A549 (cell line): ENCODE data around the gene RNASE1. TPM values are rescaled to one million over a fixed set of nuclear protein-coding genes. Genes with fewer than 3 reads are reported as not detected.

Experiments used
- ATAC-seq, 2 experiments: fragments of 200-7000 bp in 1 of 2; fragments of >200 bp in 1 of 2; cut with Nextera tagmentation in 1 of 2; cut with Tn5 transposase in 1 of 2; 3 replicates each; pipeline versions ENCODE4 v1.8.0 to v1.9.1; 2018 to 2020; ENCODE audit warnings: mild to moderate bottlenecking in 1 of 2, moderate library complexity in 1 of 2
- CTCF ChIA-PET: fragments of 300-600 bp; sonication (Branson Sonifier 250); formaldehyde crosslinking; extraction: SDS; loops from one replicate; lab custom pipeline; 2021; ENCODE audit warnings: antibody characterized with exemption, inconsistent platforms; lab: Yijun Ruan, JAX
- POLR2A ChIA-PET: fragments of 350-600 bp; formaldehyde crosslinking; extraction: SDS; loops from one replicate; lab custom pipeline; 2021; ENCODE audit warnings: antibody characterized with exemption, inconsistent platforms; lab: Yijun Ruan, JAX
- DNase-seq, 2 experiments: peaks; one replicate each; pipeline versions ENCODE4 v3.0.0 to v3.0.0-alpha.2; 2011 to 2016; ENCODE audit warnings: low read depth in 1 of 2, low spot score in 1 of 2
- FAIRE-seq: peaks from 2 replicates; lab custom pipeline; 2011; peaks lifted over from hg19 to GRCh38; lab: Jason Lieb, UNC
- H3K27ac ChIP-seq, 2 experiments: fragments of >200 bp; sonication (Bioruptor Twin); formaldehyde crosslinking; 3 replicates each; pipeline ENCODE4 v1.5.1; 2016 to 2017
- H3K4me1 ChIP-seq: fragments of >200 bp; sonication (Bioruptor Twin); formaldehyde crosslinking; 3 replicates; pipeline ENCODE4 v1.6.1; 2016
- H3K4me2 ChIP-seq: fragments of >200 bp; sonication (Bioruptor Twin); formaldehyde crosslinking; 3 replicates; pipeline ENCODE4 v1.6.1; 2016
- H3K4me3 ChIP-seq: fragments of >200 bp; sonication (Bioruptor Twin); formaldehyde crosslinking; 3 replicates; pipeline ENCODE4 v1.5.1; 2016
- H3K9me3 ChIP-seq: fragments of >200 bp; sonication (Bioruptor Twin); formaldehyde crosslinking; 3 replicates; pipeline ENCODE4 v1.6.1; 2016
- ATOH8 ChIP-seq: fragments of 250-450 bp; sonication (Bioruptor Pico); IDR thresholded peaks from 2 replicates; pipeline ENCODE4 v1.5.0; 2020; ENCODE audit warnings: low read depth, mild to moderate bottlenecking, moderate library complexity
- CBX2 ChIP-seq: fragments of 200-600 bp; sonication (generic); IDR thresholded peaks from 2 replicates; pipeline ENCODE4 v1.6.1; 2016; ENCODE audit warnings: low read depth, mild to moderate bottlenecking, borderline replicate concordance
- CHD2 ChIP-seq: fragments of 150-350 bp; IDR thresholded peaks from 2 replicates; pipeline ENCODE4 v1.6.1; 2014; ENCODE audit warnings: low read length; ENCODE audit not compliant: partially characterized antibody
- EHMT2 ChIP-seq: fragments of 200-600 bp; sonication (generic); IDR thresholded peaks from 2 replicates; pipeline ENCODE4 v1.6.1; 2016; ENCODE audit warnings: antibody characterized with exemption, low read depth, mild to moderate bottlenecking, moderate library complexity
- EP300 ChIP-seq, 2 experiments: fragments of >200 bp; sonication (Bioruptor Twin); formaldehyde crosslinking; IDR thresholded peaks; 2 replicates in 1 of 2; 3 replicates in 1 of 2; pipeline ENCODE4 v1.6.1; 2016 to 2017
- FOSL2 ChIP-seq, 2 experiments: fragments of 450-650 bp in 1 of 2; fragments of >200 bp in 1 of 2; sonication (Bioruptor Twin) in 1 of 2; formaldehyde crosslinking; IDR thresholded peaks; 2 replicates each; pipeline versions ENCODE4 v1.5.0 to v1.6.1; 2016 to 2020; ENCODE audit warnings: mild to moderate bottlenecking in 1 of 2, moderate library complexity in 1 of 2
- HES2 ChIP-seq: fragments of >200 bp; sonication (Bioruptor Twin); formaldehyde crosslinking; IDR thresholded peaks from 2 replicates; pipeline ENCODE4 v1.6.1; 2016
- HEYL ChIP-seq: fragments of 250-450 bp; sonication (Bioruptor Pico); IDR thresholded peaks from 2 replicates; pipeline ENCODE4 v1.8.0; 2021; ENCODE audit warnings: mild to moderate bottlenecking, moderate library complexity
- HOXA7 ChIP-seq: fragments of 250-450 bp; sonication (Bioruptor Pico); IDR thresholded peaks from 2 replicates; pipeline ENCODE4 v1.5.0; 2020; ENCODE audit warnings: mild to moderate bottlenecking, moderate library complexity
- HOXB13 ChIP-seq: fragments of 250-450 bp; sonication (Bioruptor Pico); IDR thresholded peaks from 2 replicates; pipeline ENCODE4 v1.5.0; 2020; ENCODE audit warnings: low read depth, mild to moderate bottlenecking, moderate library complexity
- JUN ChIP-seq, 2 experiments: fragments of >200 bp; sonication (Bioruptor Twin); formaldehyde crosslinking; IDR thresholded peaks; 2 replicates in 1 of 2; 3 replicates in 1 of 2; pipeline ENCODE4 v1.6.1; 2016 to 2017
- KDM5A ChIP-seq: fragments of 200-600 bp; sonication (generic); IDR thresholded peaks from 2 replicates; pipeline ENCODE4 v1.6.1; 2016; ENCODE audit warnings: antibody characterized with exemption, mild to moderate bottlenecking
- MAFK ChIP-seq: fragments of 450-650 bp; IDR thresholded peaks from 2 replicates; pipeline ENCODE4 v1.6.1; 2014; ENCODE audit not compliant: partially characterized antibody
- MAZ ChIP-seq: fragments of 150-350 bp; IDR thresholded peaks from 2 replicates; pipeline ENCODE4 v1.6.1; 2014; ENCODE audit warnings: antibody characterized with exemption, low read depth, low read length, borderline replicate concordance
- MYC ChIP-seq: IDR thresholded peaks from 2 replicates; pipeline ENCODE4 v1.6.1; 2012; ENCODE audit warnings: mild to moderate bottlenecking, inconsistent platforms, low read length, improper control_type of control experiment, borderline replicate concordance
- PHF8 ChIP-seq: fragments of 200-600 bp; sonication (generic); IDR thresholded peaks from 2 replicates; pipeline ENCODE4 v1.6.1; 2016; ENCODE audit warnings: low read depth, mild to moderate bottlenecking, antibody characterized with exemption, moderate library complexity, borderline replicate concordance
- RFX5 ChIP-seq: fragments of 450-650 bp; IDR thresholded peaks from 2 replicates; pipeline ENCODE4 v1.7.1; 2014; ENCODE audit warnings: antibody characterized with exemption, mild to moderate bottlenecking, moderate library complexity
- SMC3 ChIP-seq: fragments of >200 bp; sonication (Bioruptor Twin); formaldehyde crosslinking; IDR thresholded peaks from 3 replicates; pipeline ENCODE4 v1.6.1; 2018; ENCODE audit warnings: inconsistent platforms
- SREBF2 ChIP-seq: fragments of 450-650 bp; IDR thresholded peaks from 2 replicates; pipeline ENCODE4 v1.6.1; 2014; ENCODE audit warnings: mild to moderate bottlenecking, moderate library complexity
- USF2 ChIP-seq: fragments of 450-650 bp; IDR thresholded peaks from 2 replicates; pipeline ENCODE4 v1.6.1; 2014; ENCODE audit warnings: antibody characterized with exemption
- ZC3H11A ChIP-seq: fragments of 450-650 bp; IDR thresholded peaks from 2 replicates; pipeline ENCODE4 v1.6.1; 2014; ENCODE audit warnings: antibody characterized with exemption, mild to moderate bottlenecking
- ZNF302 ChIP-seq: fragments of 250-450 bp; sonication (Bioruptor Pico); IDR thresholded peaks from 2 replicates; pipeline ENCODE4 v1.9.0; 2021; ENCODE audit warnings: inconsistent platforms, mild to moderate bottlenecking, moderate library complexity
- WGBS: methylation state at CpG from one replicate; pipeline ENCODE4 v1.1.6; 2017; ENCODE audit errors: missing lambda C conversion rate; 5-methylcytosine and 5-hydroxymethylcytosine counted together
- polyA plus RNA-seq, 4 experiments: library from polyadenylated mRNA; depleted of rRNA in 3 of 4; stranded (reverse); fragments of >200 nt; fragmentation: RNase III in 1 of 4; extraction: RNeasy Plus Mini Kit Qiagen cat#74134 plus additional on column Dnase treatment in 1 of 4; gene quantifications; 2 replicates in 3 of 4; 3 replicates in 1 of 4; pipeline ENCODE4 v1.2.3, GENCODE V29; 2011 to 2017
- TF ChIP-seq, protein P1 (sequence below): fragments of 250-450 bp; sonication (Bioruptor Pico); IDR thresholded peaks from 2 replicates; pipeline ENCODE4 v1.5.0; 2021; ENCODE audit warnings: mild to moderate bottlenecking, moderate library complexity, borderline replicate concordance
- TF ChIP-seq, protein P2 (sequence below): fragments of 150-350 bp; IDR thresholded peaks from 2 replicates; pipeline ENCODE4 v1.6.1; 2014; ENCODE audit warnings: low read depth, mild to moderate bottlenecking, low read length
- TF ChIP-seq, protein P3 (sequence below): fragments of >200 bp; sonication (Bioruptor Twin); formaldehyde crosslinking; IDR thresholded peaks from 3 replicates; pipeline ENCODE4 v1.6.1; 2016

Gene RNASE1
- polyA plus RNA-seq, 2 of the 4 experiments (the other 2 are of a cell fraction) = 0.13 to 1.1 TPM

- Histone ChIP-seq H3K4me1 (no peaks in the 10 kb centered on the region), H3K9me3 (no peaks in the 10 kb centered on the region), H3K4me3 (no peak overlapping the region), H3K4me2 (no peak overlapping the region), H3K27ac (no peak overlapping the region)
- POLR2A ChIA-PET = no interaction called here
- ATAC-seq (no peak), FAIRE-seq (no peak), DNase-seq (no peak)
- CTCF ChIA-PET = no interaction called here
- whole genome bisulfite sequencing = 71% methylated on average over 4 of the region's 4 CpGs
- TF ChIP-seq ZNF302 (CRISPR knock-in tag) = no peak
- TF ChIP-seq, protein P1, sequence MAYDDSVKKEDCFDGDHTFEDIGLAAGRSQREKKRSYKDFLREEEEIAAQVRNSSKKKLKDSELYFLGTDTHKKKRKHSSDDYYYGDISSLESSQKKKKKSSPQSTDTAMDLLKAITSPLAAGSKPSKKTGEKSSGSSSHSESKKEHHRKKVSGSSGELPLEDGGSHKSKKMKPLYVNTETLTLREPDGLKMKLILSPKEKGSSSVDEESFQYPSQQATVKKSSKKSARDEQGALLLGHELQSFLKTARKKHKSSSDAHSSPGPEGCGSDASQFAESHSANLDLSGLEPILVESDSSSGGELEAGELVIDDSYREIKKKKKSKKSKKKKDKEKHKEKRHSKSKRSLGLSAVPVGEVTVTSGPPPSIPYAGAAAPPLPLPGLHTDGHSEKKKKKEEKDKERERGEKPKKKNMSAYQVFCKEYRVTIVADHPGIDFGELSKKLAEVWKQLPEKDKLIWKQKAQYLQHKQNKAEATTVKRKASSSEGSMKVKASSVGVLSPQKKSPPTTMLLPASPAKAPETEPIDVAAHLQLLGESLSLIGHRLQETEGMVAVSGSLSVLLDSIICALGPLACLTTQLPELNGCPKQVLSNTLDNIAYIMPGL = no peak
- no peak for TF ChIP-seq JUN (IDR thresholded peaks at IDR 0.05)
- no peak for TF ChIP-seq CHD2
- TF ChIP-seq USF2 = no peak
- TF ChIP-seq, protein P2, sequence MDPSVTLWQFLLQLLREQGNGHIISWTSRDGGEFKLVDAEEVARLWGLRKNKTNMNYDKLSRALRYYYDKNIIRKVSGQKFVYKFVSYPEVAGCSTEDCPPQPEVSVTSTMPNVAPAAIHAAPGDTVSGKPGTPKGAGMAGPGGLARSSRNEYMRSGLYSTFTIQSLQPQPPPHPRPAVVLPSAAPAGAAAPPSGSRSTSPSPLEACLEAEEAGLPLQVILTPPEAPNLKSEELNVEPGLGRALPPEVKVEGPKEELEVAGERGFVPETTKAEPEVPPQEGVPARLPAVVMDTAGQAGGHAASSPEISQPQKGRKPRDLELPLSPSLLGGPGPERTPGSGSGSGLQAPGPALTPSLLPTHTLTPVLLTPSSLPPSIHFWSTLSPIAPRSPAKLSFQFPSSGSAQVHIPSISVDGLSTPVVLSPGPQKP = no peak
- TF ChIP-seq SMC3 = no peak
- no peak for TF ChIP-seq HOXA7 (CRISPR knock-in tag)
- no peak for TF ChIP-seq MYC
- TF ChIP-seq FOSL2 (IDR thresholded peaks at IDR 0.05) = no peak
- no peak for TF ChIP-seq FOSL2 (CRISPR knock-in tag; IDR thresholded peaks at IDR 0.05)
- no peak for TF ChIP-seq CBX2
- TF ChIP-seq EHMT2 = no peak
- TF ChIP-seq ATOH8 (CRISPR knock-in tag) = no peak
- no peak for TF ChIP-seq HEYL (CRISPR knock-in tag)
- no peak for TF ChIP-seq KDM5A
- TF ChIP-seq MAZ = no peak
Measured at GRCh38 chr14:20792556-20792955, 10.1 kb downstream of the RNASE1 start.

DNA sequence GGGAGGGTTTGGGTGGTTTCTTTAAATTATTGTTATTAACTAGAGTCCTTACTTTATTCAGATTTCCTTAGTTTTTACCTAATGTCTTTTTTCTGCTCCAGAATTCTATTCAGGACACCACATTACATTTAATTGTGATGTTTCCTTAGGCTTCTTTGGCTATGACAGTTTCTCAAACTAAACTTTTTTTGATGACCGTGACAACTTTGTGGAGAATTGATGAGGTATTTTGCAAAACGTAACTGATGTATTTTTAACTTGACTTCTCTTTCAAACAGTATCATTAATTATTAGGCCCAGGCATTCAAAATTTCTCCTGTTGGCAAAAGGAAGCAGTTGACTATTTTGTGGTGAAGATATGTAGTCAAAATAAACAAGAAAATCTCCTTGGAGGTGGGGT lies 11.0 kb downstream of the RNASE1 start:
- WGBS = 46% methylated on average over 2 of the region's 2 CpGs
- ATAC-seq = no peak
- Histone ChIP-seq H3K4me3 (no peak overlapping the region), H3K27ac (no peak overlapping the region), H3K9me3 (no peaks in the 10 kb centered on the region), H3K4me2 (no peak overlapping the region), H3K4me1 (no peaks in the 10 kb centered on the region)
- TF ChIP-seq HOXA7 (CRISPR knock-in tag) = no peak
- peak; percentile 51 for TF ChIP-seq MAFK
- FAIRE-seq = no peak
- CTCF ChIA-PET = no interaction called here
- DNase-seq = no peak
- POLR2A ChIA-PET = no interaction called here

DNA sequence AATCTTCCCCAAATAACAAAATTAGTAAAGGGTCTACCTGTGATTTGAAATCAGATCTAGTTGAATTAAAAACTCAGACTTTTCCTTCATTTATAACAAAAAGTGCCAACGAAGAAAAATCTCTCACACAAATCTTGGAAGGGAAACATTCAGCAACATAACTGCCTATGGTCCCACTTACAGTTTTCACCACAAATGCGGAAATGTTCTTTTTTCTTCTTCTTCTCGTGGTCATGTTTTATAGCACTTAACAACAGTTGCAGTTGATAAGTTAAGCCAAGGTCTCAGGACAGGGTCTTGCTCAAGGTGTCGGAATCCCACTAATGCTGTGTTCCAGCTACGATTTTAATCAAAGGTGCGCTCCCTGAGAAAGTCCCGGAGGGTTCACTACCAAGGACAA lies 11.5 kb downstream of the RNASE1 start:
- H3K9me3 ChIP-seq = no peaks in the 10 kb centered on the region
- DNase-seq (no peak), ATAC-seq (no peak), FAIRE-seq (no peak)
- no peak overlapping the region for H3K27ac ChIP-seq
- no peaks in the 10 kb centered on the region for H3K4me1 ChIP-seq
- ChIA-PET CTCF (no interaction called here), POLR2A (no interaction called here)
- WGBS = 63% methylated on average over 7 of the region's 7 CpGs
- H3K4me2 ChIP-seq = no peak overlapping the region
- no peak overlapping the region for H3K4me3 ChIP-seq
- TF ChIP-seq MAFK (no peak), RFX5 (no peak), ZNF302 (CRISPR knock-in tag) (no peak), SREBF2 (no peak), MYC (no peak), HOXB13 (CRISPR knock-in tag) (no peak), EP300 (IDR thresholded peaks at IDR 0.05) (no peak), PHF8 (no peak), HES2 (no peak), ZC3H11A (no peak)
- TF ChIP-seq, protein P3, sequence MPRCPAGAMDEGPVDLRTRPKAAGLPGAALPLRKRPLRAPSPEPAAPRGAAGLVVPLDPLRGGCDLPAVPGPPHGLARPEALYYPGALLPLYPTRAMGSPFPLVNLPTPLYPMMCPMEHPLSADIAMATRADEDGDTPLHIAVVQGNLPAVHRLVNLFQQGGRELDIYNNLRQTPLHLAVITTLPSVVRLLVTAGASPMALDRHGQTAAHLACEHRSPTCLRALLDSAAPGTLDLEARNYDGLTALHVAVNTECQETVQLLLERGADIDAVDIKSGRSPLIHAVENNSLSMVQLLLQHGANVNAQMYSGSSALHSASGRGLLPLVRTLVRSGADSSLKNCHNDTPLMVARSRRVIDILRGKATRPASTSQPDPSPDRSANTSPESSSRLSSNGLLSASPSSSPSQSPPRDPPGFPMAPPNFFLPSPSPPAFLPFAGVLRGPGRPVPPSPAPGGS = no peak
